Heart left ventricle (tissue), 16 donors: ENCODE measurements around the gene PDE4DIP. TPM values are rescaled to one million over a fixed set of nuclear protein-coding genes. Genes with fewer than 3 reads are reported as not detected.
A peak's percentile ranks its signal among the peaks of the same experiment; 100 is the strongest.
"Not testable (repeated sequence)": the region's sequence is repeated elsewhere in the genome, so short reads cannot be mapped to it uniquely, and the experiment has no call there.

Experiments
- ATAC-seq, 4 donors: fragments of 200-7000 bp; cut with Tn5 transposase; one replicate each; pipeline ENCODE4 v1.9.1; 2020 to 2022; ENCODE audit warnings: moderate library complexity in 4 of 4, mild to moderate bottlenecking in 3 of 4, moderate number of reproducible peaks in 1 of 4
- DNase-seq, 5 donors: peaks; one replicate each; pipeline ENCODE4 v3.0.0-alpha.2; 2020
- H3K27ac ChIP-seq, 12 donors: fragments of 200-600 bp; sonication (generic) in 4 of 12; one replicate each; pipeline versions ENCODE4 v1.5.0 to v1.8.0; 2016 to 2022; ENCODE audit warnings: mild to moderate bottlenecking in 2 of 12
- H3K27me3 ChIP-seq, 9 donors: fragments of 200-600 bp; sonication (generic) in 2 of 9; one replicate each; pipeline versions ENCODE4 v1.5.1 to v1.8.0; 2016 to 2022; ENCODE audit warnings: mild to moderate bottlenecking in 3 of 9
- H3K36me3 ChIP-seq, 9 donors: fragments of 200-600 bp; sonication (generic) in 2 of 9; one replicate each; pipeline versions ENCODE4 v1.5.0 to v1.8.0; 2018 to 2022; ENCODE audit warnings: mild to moderate bottlenecking in 2 of 9
- H3K4me1 ChIP-seq, 12 donors: fragments of 200-600 bp; sonication (generic) in 4 of 12; one replicate each; pipeline versions ENCODE4 v1.5.0 to v1.8.0; 2016 to 2022; ENCODE audit warnings: mild to moderate bottlenecking in 3 of 12
- H3K4me3 ChIP-seq, 12 donors: fragments of 200-600 bp; sonication (generic) in 4 of 12; one replicate each; pipeline versions ENCODE4 v1.5.0 to v1.8.0; 2017 to 2022; ENCODE audit warnings: mild to moderate bottlenecking in 9 of 12, moderate library complexity in 4 of 12
- H3K9me3 ChIP-seq, 12 donors: fragments of 200-600 bp; sonication (generic) in 4 of 12; one replicate each; pipeline versions ENCODE4 v1.5.0 to v1.8.0; 2016 to 2022; ENCODE audit warnings: mild to moderate bottlenecking in 1 of 12
- WGBS, 4 donors: extraction: QIAGEN DNeasy Blood & Tissue Kit in 2 of 4; methylation state at CpG; one replicate each; pipeline versions ENCODE4 v1.1.5 to v1.1.7; 2013 to 2018; 5-methylcytosine and 5-hydroxymethylcytosine counted together
- intact Hi-C, 10 donors: fragments of 100-400 bp; cut with DNase I; formaldehyde crosslinking; loops; one replicate each; pipeline versions ENCODE4 v1.11.1 to v1.14.2; 2022
- polyA plus RNA-seq, 2 donors: library from polyadenylated mRNA; stranded (reverse); fragments of 200-250 nt; gene quantifications; one replicate each; pipeline ENCODE4 v1.2.3, GENCODE V29; 2013
- total RNA-seq, 9 donors: library from RNA; depleted of rRNA in 2 of 9; stranded (reverse); fragments of >200 nt in 2 of 9; fragmentation: NEBNext Ultra II Directional in 3 of 9; extraction: Animal tissue kit (Norgen Biotek cat#: 25700) in 3 of 9; gene quantifications; one replicate each; pipeline versions ENCODE4 v1.1.0 to v1.2.4, GENCODE V29; 2016 to 2023
- donor health status: ischemic (EF 13 %, LVEDD 7.1; RV severe dilation, severe dysfunction).
- donor health status: healthy with polysubstance abuse.
- donor health status: DM: no; HTN: yes; CAD: no.
- donor health status: DM: no; HTN: no; CAD: no.
- donor health status: ischemic (EF 25% LVEDD 6.9; RV normal size, moderate dysfunction).
- donor health status: ischemic (EF 25% LVEDD 5.7; RV mildly dilated, moderate dysfunction).
- donor health status: healthy.
- donor health status: DM: yes; HTN: yes; CAD: no.
- donor health status: ischemic (EF 35%, LVEDD 5.7; RV mildly dilated, moderate dysfunction).
- donor health status: nonischemic (EF 11% LVEDD 7.7; RV severe dilation, severe dysfunction).
- donor health status: DM: yes; HTN: yes; CAD: no.
- donor health status: PGD.
- donor health status: ischemic (EF 29% LVEDD 5.4; RV normal size, mild dysfunction).
- donor health status: nonischemic (EF 23%, LVEDD 6.1; RV moderate dilation, normal function).

Gene PDE4DIP
- total and polyA plus RNA-seq, 11 donors: 614 to 2,892 (median 2,218) TPM

DNA sequence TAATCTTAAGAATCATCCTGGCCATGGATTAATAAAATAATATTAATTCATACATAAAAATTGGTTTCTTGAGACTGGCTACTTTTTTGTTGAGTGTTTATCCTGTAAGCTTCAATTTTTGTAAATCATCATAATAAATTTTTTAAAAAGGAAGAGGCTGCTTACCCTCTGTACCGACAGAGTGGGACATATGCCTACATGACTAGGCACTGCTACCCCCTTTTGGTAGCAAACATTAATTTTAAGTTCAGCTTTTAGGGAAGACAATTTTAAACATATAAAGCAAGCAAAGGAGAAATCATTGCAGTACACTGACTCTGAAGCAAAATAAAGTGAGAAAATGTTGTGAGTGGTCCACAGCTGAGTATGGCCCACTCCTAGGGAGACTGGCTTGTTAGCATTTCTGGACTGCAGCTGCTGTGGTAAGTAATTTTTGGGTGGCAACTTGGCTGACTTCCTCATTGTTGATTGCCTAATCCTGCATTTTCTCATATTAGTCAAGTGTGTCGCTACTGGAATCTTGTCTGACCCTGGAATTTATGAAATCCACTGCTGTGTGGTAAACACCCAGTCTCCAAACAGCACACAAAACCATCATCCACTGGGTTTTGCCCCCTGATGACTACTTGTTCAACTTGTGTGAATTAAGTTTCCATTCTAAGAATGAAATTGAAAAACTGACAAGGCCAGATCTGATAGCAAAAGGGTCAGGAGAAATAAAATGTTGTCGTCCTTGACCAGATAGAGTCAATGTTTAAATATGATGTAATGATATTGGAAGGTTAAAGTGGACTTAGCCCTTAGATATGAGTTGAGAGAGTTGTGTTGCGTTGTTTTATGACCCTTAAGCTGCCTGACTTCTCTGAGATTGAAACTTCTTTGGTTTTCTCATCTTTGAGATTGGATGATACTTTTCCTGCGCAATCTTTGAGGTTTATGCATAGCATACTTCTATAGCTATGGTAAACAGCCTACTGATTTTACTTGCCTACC, 50.4 kb downstream of the PDE4DIP start:
- H3K27me3 ChIP-seq, H3K4me1 ChIP-seq, H3K4me3 ChIP-seq, DNase-seq, H3K36me3 ChIP-seq, H3K9me3 ChIP-seq, intact Hi-C loops: not testable (repeated sequence)
- ATAC-seq: peak; percentile 10 to 40 (median 30)
- WGBS, 4 donors: no CpG with 5 or more reads among the region's 5 CpGs
- H3K27ac ChIP-seq: peak overlapping the region in 1 of 12 donors; percentile 66

DNA sequence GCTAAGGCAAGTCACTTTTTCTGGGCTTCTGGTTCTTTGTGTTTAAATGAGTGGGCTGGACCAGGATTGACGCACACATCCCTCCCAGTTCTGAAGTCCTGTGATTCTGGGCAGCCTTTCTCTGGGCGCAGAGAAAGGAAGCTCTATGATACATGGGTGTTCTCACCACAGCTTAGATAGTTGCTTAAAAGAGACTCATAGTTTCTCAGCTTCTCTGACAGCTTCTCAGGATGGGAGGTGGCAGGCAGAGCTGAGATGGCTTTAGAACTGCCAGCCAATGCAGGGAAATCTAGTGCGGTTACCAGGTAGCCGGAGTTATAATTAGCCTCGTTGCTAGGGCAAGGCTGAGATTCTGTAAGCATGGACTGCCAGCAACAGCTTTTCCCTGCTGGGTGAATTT, 55.8 kb downstream of the PDE4DIP start:
- H3K27ac ChIP-seq, H3K4me3 ChIP-seq, intact Hi-C loops, H3K4me1 ChIP-seq, H3K36me3 ChIP-seq, H3K9me3 ChIP-seq, H3K27me3 ChIP-seq, DNase-seq: not testable (repeated sequence)
- no CpG with 5 or more reads among the region's 5 CpGs for WGBS, 4 donors
- peak; percentile 62 to 80 (median 78) for ATAC-seq

DNA sequence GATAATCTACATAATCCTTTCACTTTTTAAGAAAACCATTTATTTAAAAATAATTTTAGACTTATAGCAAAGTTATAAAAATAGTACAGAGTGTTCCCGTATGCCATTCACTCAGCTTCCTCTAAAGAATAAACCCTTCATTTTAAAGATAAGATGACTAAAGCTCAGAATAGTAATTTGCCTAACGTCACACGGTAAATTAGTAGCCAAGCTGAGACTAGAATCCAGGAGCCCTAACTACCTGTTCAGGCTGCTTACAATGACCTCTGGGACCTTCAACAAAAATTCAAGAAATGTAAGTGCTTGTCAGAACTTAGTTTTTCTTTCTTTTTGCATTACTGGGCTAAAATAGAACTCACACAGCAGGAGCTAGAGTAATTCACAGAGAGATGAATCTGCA, 56.5 kb downstream of the PDE4DIP start:
- intact Hi-C loops, H3K27me3 ChIP-seq, H3K4me3 ChIP-seq, DNase-seq, H3K9me3 ChIP-seq, H3K36me3 ChIP-seq, H3K4me1 ChIP-seq: not testable (repeated sequence)
- WGBS, 4 donors: no CpG with 5 or more reads among the region's 3 CpGs
- H3K27ac ChIP-seq: peak overlapping the region in 5 of 12 donors; percentile 56 to 88 (median 60)
- ATAC-seq: peak; percentile 21 to 57 (median 44)

DNA sequence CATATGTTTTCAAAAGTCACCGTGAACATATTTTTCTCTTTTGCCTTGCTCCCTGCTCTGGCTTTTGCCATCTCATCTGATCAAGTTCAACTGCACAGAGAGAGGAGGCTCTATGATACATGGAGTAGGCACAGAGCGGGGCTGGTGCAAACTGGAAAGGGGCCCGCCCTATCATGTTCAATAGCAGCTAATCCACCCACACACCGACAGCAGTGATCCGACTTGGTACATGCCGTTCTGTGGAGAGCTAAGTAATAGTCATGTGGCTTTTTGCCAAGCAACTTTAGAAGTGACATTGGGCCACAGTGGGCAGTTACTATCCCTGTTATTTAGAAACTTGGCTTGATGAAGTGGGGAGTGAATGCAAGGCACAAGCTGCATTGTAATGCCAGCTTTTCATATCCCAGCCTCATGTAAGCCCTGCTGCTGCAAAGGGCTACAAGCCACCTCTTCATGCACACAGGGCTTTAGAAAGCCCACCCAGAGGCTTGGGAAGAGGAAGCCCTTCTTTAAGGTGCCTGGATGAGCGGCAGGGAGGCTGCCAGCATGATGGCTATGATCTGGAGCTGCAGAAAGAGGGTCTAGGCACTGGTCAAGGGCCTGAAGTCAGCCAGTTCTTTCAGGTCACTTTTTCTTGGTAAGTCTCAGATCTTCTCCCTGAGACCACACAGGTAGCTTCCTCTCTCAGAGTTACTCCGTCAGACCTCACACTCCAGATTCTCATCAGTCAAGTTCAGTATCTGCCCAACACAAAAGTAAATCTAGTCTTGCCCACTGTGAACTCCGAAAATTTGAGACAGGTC, 57.1 kb downstream of the PDE4DIP start:
- peak overlapping the region in 6 of 12 donors; percentile 56 to 88 (median 62) for H3K27ac ChIP-seq
- ATAC-seq: peak; percentile 98 to 99 (median 98)
- intact Hi-C loops, H3K9me3 ChIP-seq, DNase-seq, H3K4me3 ChIP-seq, H3K27me3 ChIP-seq, H3K36me3 ChIP-seq, H3K4me1 ChIP-seq: not testable (repeated sequence)
- 14 to 26% methylated on average over 1 to 3 of the region's 9 CpGs; no CpG with 5 or more reads in 2 of the 4 donors for WGBS, 4 donors

DNA sequence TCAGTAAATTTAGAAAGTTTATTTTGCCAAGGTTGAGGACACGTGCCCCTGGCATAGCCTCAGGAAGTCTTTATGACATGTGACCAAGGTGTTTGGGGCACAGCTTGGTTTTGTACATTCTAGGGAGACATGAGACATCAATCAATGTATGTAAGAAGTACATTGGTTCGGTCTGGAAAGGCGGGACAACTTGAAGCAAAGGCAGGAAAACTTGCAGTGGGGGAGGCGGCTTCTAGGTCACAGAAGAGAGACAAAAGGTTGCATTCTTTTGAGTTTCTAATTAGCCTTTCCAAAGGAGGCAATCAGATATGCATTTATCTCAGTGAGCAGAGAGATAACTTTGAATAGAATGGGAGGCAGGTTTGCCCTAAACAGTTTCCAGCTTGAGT, 57.7 kb downstream of the PDE4DIP start:
- intact Hi-C loops, DNase-seq, H3K36me3 ChIP-seq, H3K9me3 ChIP-seq, H3K27me3 ChIP-seq, H3K4me1 ChIP-seq, H3K4me3 ChIP-seq, ATAC-seq: not testable (repeated sequence)
- peak overlapping the region in 5 of 12 donors; percentile 43 to 79 (median 61) for H3K27ac ChIP-seq
- no CpG with 5 or more reads among the region's 4 CpGs for WGBS, 4 donors

DNA sequence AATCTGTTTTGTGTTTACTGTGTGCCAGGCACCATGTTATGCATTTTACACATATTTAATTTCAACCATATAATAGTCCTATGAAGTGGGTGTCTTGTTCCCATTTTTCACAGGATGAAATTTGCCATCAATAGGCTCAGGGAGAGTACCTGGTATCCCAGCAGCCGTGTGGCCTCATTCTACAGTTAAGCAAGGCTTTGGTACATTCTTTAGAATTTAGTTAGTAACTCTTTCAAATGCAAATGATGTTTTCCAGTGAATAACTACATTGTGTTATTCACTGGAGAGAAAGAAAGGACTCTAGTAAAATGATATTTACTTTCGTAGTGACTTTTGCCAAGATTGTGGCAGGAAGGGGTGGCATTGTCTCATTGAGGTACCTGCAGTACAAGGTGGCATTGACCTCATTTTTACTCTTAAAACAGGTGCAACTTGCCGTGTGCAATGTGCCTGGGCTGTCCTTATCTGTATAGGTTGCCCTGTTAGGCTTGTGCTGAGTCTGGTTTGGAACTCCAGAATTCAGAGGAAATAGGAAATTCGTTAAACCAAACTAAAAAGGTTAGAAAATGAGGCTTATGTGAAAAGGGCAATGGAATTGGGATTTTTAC, 65.1 kb downstream of the PDE4DIP start:
- H3K9me3 ChIP-seq, DNase-seq, H3K27me3 ChIP-seq, H3K27ac ChIP-seq, intact Hi-C loops, H3K36me3 ChIP-seq, H3K4me1 ChIP-seq, ATAC-seq, H3K4me3 ChIP-seq: not testable (repeated sequence)
- no CpG with 5 or more reads among the region's 4 CpGs for WGBS, 4 donors

DNA sequence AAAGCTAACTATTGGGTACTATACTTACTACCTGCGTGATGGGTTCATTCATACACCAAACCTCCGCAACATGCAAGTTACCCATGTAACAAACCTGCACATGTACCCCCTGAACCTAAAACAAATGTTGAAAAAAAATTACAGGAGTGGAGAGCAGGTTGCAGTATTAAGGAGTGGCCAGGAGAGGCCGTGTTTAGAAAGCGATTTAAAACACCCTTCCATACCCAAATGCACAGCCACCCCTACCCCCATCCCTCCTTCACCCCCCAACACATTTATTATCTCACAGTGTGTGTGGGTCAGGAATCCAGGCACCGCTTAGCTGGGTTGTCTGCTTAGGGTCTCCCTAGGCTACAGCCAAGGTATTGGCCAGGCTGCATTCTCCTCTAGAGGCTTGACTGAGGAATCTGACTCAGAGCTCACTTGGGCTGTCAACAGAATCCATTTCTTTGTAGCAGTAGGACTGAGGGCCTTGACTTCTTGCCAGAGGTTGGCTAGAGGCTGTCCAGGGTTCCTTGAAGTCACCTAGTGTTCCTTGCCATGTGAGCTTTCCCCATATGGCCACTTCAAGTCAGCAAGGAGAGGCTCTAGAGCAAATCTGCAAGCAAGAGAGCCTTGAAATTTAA, 67.2 kb downstream of the PDE4DIP start:
- peak overlapping the region in 3 of 12 donors; percentile 14 to 37 (median 33) for H3K27ac ChIP-seq
- ATAC-seq: peak in 3 of 4 donors; percentile 31 to 62 (median 50)
- H3K27me3 ChIP-seq, H3K9me3 ChIP-seq, intact Hi-C loops, H3K4me1 ChIP-seq, H3K4me3 ChIP-seq, H3K36me3 ChIP-seq, DNase-seq: not testable (repeated sequence)
- WGBS, 4 donors: no CpG with 5 or more reads among the region's 5 CpGs

DNA sequence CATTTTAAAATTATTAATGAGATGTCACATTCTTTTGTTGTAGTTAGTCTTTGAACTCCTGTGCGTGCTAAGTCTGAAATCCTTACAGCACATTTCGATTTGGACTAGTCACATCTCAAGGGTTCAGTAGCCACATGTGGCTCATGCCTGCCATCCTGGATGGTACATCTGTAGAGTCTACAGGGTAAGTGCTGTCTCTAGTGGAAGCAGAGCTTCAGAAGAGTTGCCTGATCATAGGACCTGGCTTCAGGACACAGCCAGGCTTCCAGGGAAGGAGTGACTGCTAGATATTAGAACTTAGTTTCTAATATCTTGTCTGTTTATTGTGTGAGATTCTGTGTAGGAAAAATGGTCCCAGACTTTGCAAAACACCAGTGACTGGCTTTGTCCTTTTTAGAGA, 72.0 kb downstream of the PDE4DIP start:
- H3K4me1 ChIP-seq, H3K9me3 ChIP-seq, H3K4me3 ChIP-seq, DNase-seq, intact Hi-C loops, H3K36me3 ChIP-seq, H3K27me3 ChIP-seq: not testable (repeated sequence)
- ATAC-seq: peak in 3 of 4 donors; percentile 23 to 54 (median 43)
- H3K27ac ChIP-seq: peak overlapping the region in 1 of 12 donors; percentile 61
- no CpG with 5 or more reads among the region's 2 CpGs for WGBS, 4 donors
